HG02610 (cell line): ENCODE data around the gene EXOSC7.
A peak's percentile ranks its signal among the peaks of the same experiment; 100 is the strongest.

ENCODE experiments used
- ATAC-seq: cut with Tn5 transposase; IDR thresholded peaks from one replicate; pipeline ENCODE4 v1.9.1; 2021; ENCODE audit warnings: mild to moderate bottlenecking, moderate library complexity; ENCODE audit not compliant: unreplicated experiment

EXOSC7 gene

GRCh38 chr3:45021524-45022297 lies 45.7 kb downstream of the EXOSC7 start:
- ATAC-seq = no peak

- no peak for ATAC-seq
Observed at GRCh38 chr3:45023675-45024074, 47.6 kb downstream of the EXOSC7 start.

GRCh38 chr3:45024542-45025255 lies 48.7 kb downstream of the EXOSC7 start:
- no peak for ATAC-seq

GRCh38 chr3:45026038-45026437 lies 50.0 kb downstream of the EXOSC7 start, which contains the start of gene CLEC3B:
TSS of gene CLEC3B (plus strand) at chr3:45026303. CDS start at chr3:45026363, 60 bp downstream.
- ATAC-seq = no peak

GRCh38 chr3:45026957-45027356 lies 50.9 kb downstream of the EXOSC7 start:
- ATAC-seq = no peak

- no peak for ATAC-seq
Observed at GRCh38 chr3:45027441-45027840, 51.4 kb downstream of the EXOSC7 start.

- ATAC-seq = no peak
Observed at GRCh38 chr3:45029216-45029615, 53.2 kb downstream of the EXOSC7 start.

GRCh38 chr3:45029661-45030060 lies 53.6 kb downstream of the EXOSC7 start:
- ATAC-seq = no peak

- ATAC-seq = no peak
Observed at GRCh38 chr3:45031531-45031930, 55.5 kb downstream of the EXOSC7 start.

- ATAC-seq = no peak
Observed at GRCh38 chr3:45032113-45032512, 56.1 kb downstream of the EXOSC7 start.

- ATAC-seq = no peak
Observed at GRCh38 chr3:45033791-45034190, 57.7 kb downstream of the EXOSC7 start.

- no peak for ATAC-seq
Observed at GRCh38 chr3:45034612-45035252, 58.7 kb downstream of the EXOSC7 start.

GRCh38 chr3:45035441-45036301 lies 59.6 kb downstream of the EXOSC7 start:
- no peak for ATAC-seq

- peak; percentile 71 for ATAC-seq
Observed at GRCh38 chr3:45037720-45038455, 61.8 kb downstream of the EXOSC7 start.

- no peak for ATAC-seq
Observed at GRCh38 chr3:45041666-45042065, 65.6 kb downstream of the EXOSC7 start.

GRCh38 chr3:45042162-45042561 lies 66.1 kb downstream of the EXOSC7 start:
- no peak for ATAC-seq

GRCh38 chr3:45043728-45044299 lies 67.8 kb downstream of the EXOSC7 start:
- ATAC-seq = no peak

GRCh38 chr3:45048244-45048643 lies 72.2 kb downstream of the EXOSC7 start:
- no peak for ATAC-seq

GRCh38 chr3:45049807-45050206 lies 73.8 kb downstream of the EXOSC7 start:
- ATAC-seq = no peak

- ATAC-seq = no peak
Observed at GRCh38 chr3:45051685-45052084, 75.6 kb downstream of the EXOSC7 start.
